Endothelial cell of umbilical vein (primary cell): Measurements from ENCODE around the gene FAM228B. TPM values are rescaled to one million over a fixed set of nuclear protein-coding genes. Genes with fewer than 3 reads are reported as not detected.

Experiments
- BruUV-seq: library from RNA; stranded (reverse); fragments of 400-500 nt; replicated peaks from 2 replicates; lab custom pipeline; 2021; lab: Mats Ljungman, UMichigan
- CTCF ChIA-PET: fragments of 300-600, 350-600 bp; sonication (Branson Sonifier 250); formaldehyde crosslinking; loops from one replicate; lab custom pipeline; 2021; ENCODE audit warnings: antibody characterized with exemption, inconsistent platforms; lab: Charles Lee
- POLR2A ChIA-PET: fragments of 300-600, 350-600 bp; sonication (Branson Sonifier 250); formaldehyde crosslinking; loops from one replicate; lab custom pipeline; 2021; ENCODE audit warnings: antibody characterized with exemption, inconsistent platforms; lab: Charles Lee
- DNase-seq: peaks from one replicate; pipeline ENCODE4 v3.0.0-alpha.2; 2011; ENCODE audit warnings: low read depth, low spot score
- FAIRE-seq: peaks from 2 replicates; lab custom pipeline; 2011; peaks lifted over from hg19 to GRCh38; lab: Jason Lieb, UNC
- H2AFZ ChIP-seq: 2 replicates; pipeline ENCODE4 v1.6.0; 2012; ENCODE audit warnings: low read depth, low read length, control low read depth, inconsistent platforms
- H3K27ac ChIP-seq: 2 replicates; pipeline ENCODE4 v1.5.1; 2011; ENCODE audit warnings: low read depth, mild to moderate bottlenecking, control low read depth, low read length, moderate library complexity; ENCODE audit not compliant: insufficient read depth
- H3K27me3 ChIP-seq, 2 experiments: 2 replicates each; pipeline versions ENCODE4 v1.6.0 to v1.6.1; 2011; ENCODE audit warnings: low read length in 2 of 2, mixed read lengths in 1 of 2; ENCODE audit not compliant: control insufficient read depth in 2 of 2, insufficient read depth in 2 of 2
- H3K36me3 ChIP-seq, 2 experiments: 2 replicates in 1 of 2; 3 replicates in 1 of 2; pipeline ENCODE4 v1.5.1; 2011; ENCODE audit warnings: low read length in 2 of 2, mild to moderate bottlenecking in 1 of 2, moderate library complexity in 1 of 2; ENCODE audit not compliant: control insufficient read depth in 2 of 2, insufficient read depth in 2 of 2; ENCODE audit errors: extremely low read depth in 1 of 2
- H3K4me1 ChIP-seq: 3 replicates; pipeline ENCODE4 v1.5.1; 2011; ENCODE audit warnings: mild to moderate bottlenecking, low read length; ENCODE audit not compliant: control insufficient read depth, insufficient read depth; ENCODE audit errors: extremely low read depth
- H3K4me2 ChIP-seq: 2 replicates; pipeline ENCODE4 v1.6.1; 2011; ENCODE audit warnings: low read length, control low read depth, mixed read lengths; ENCODE audit not compliant: insufficient read depth
- H3K4me3 ChIP-seq, 3 experiments: fragments of 200-600 bp in 1 of 3; sonication (generic), shearing (Covaris generic) in 1 of 3; replicated peaks in 1 of 3; 2 replicates each; pipeline ENCODE4 v1.5.1; 2011 to 2016; ENCODE audit warnings: control low read depth in 3 of 3, low read length in 3 of 3, mild to moderate bottlenecking in 2 of 3, inconsistent platforms in 1 of 3, low read depth in 1 of 3, moderate library complexity in 1 of 3; ENCODE audit not compliant: insufficient read depth in 1 of 3
- H3K79me2 ChIP-seq: 2 replicates; pipeline ENCODE4 v1.6.0; 2012; ENCODE audit warnings: low read length, inconsistent platforms; ENCODE audit not compliant: control insufficient read depth, insufficient read depth
- H3K9ac ChIP-seq: replicated peaks from 2 replicates; pipeline ENCODE3; 2011; ENCODE audit warnings: low read length, control low read depth; ENCODE audit not compliant: insufficient read depth; ENCODE audit errors: extremely low read depth
- H3K9me1 ChIP-seq: replicated peaks from 3 replicates; pipeline ENCODE4 v1.6.0; 2011; ENCODE audit warnings: mild to moderate bottlenecking, low read length; ENCODE audit not compliant: control insufficient read depth, insufficient read depth; ENCODE audit errors: extremely low read depth
- H3K9me3 ChIP-seq: replicated peaks from 2 replicates; pipeline ENCODE4 v1.5.1; 2012; ENCODE audit warnings: low read length, inconsistent platforms; ENCODE audit not compliant: control insufficient read depth, insufficient read depth
- H4K20me1 ChIP-seq: replicated peaks from 2 replicates; pipeline ENCODE3; 2011; ENCODE audit warnings: mild to moderate bottlenecking, low read length; ENCODE audit not compliant: control insufficient read depth, insufficient read depth; ENCODE audit errors: extremely low read depth
- CTCF ChIP-seq, 2 donors: IDR thresholded peaks; 1 replicate in 1 of 2; 2 replicates in 1 of 2; pipeline ENCODE4 v1.5.1; 2011; ENCODE audit warnings: low read length in 2 of 2, mild to moderate bottlenecking in 2 of 2, moderate library complexity in 2 of 2, control low read depth in 1 of 2, inconsistent platforms in 1 of 2, low read depth in 1 of 2; ENCODE audit not compliant: insufficient read depth in 1 of 2; ENCODE audit errors: extremely low read depth in 1 of 2
- EZH2 ChIP-seq: IDR thresholded peaks from 2 replicates; pipeline ENCODE4 v1.6.1; 2012; ENCODE audit warnings: borderline replicate concordance, low read depth, mild to moderate bottlenecking, moderate library complexity, low read length, inconsistent platforms; ENCODE audit not compliant: severe bottlenecking
- FOS ChIP-seq: IDR thresholded peaks from 2 replicates; pipeline ENCODE4 v1.6.1; 2011; ENCODE audit warnings: mild to moderate bottlenecking, low read length, moderate library complexity, borderline replicate concordance; ENCODE audit not compliant: insufficient read depth
- GATA2 ChIP-seq: IDR thresholded peaks from 2 replicates; pipeline ENCODE4 v1.7.0; 2011; ENCODE audit warnings: low read depth, mild to moderate bottlenecking, moderate library complexity, mixed read lengths, low read length; ENCODE audit not compliant: insufficient read length, insufficient read depth
- JUN ChIP-seq: IDR thresholded peaks from 2 replicates; pipeline ENCODE4 v1.6.1; 2011; ENCODE audit warnings: borderline replicate concordance, low read depth; ENCODE audit not compliant: insufficient read length, insufficient read depth
- MAX ChIP-seq: IDR thresholded peaks from 2 replicates; pipeline ENCODE4 v1.6.1; 2011; ENCODE audit not compliant: insufficient read depth, insufficient read length
- MYC ChIP-seq: IDR thresholded peaks from one replicate; pipeline ENCODE4 v1.6.1; 2011; ENCODE audit warnings: mild to moderate bottlenecking, low read depth, low read length
- POLR2A ChIP-seq: IDR thresholded peaks from 2 replicates; pipeline ENCODE4 v1.6.1; 2012; ENCODE audit warnings: low read depth, mild to moderate bottlenecking, control low read depth, low read length
- POLR2AphosphoS5 ChIP-seq: IDR thresholded peaks from 2 replicates; pipeline ENCODE4 v1.6.1; 2012; ENCODE audit warnings: low read depth, mild to moderate bottlenecking, control low read depth, low read length, moderate library complexity; ENCODE audit not compliant: insufficient read depth
- dilution Hi-C: fragments of 300-500 bp; cut with MboI; formaldehyde crosslinking; loops from one replicate; pipeline ENCODE4 v1.15.0; 2019; ENCODE audit warnings: low sequenced_read_pairs; ENCODE audit not compliant: extremely low pct_ligation_motif_present
- intact Hi-C: fragments of 100-400 bp; cut with micrococcal nuclease; formaldehyde crosslinking; loops from one replicate; pipeline ENCODE4 v1.10.0; 2022
- polyA plus RNA-seq, 4 experiments: library from polyadenylated mRNA; depleted of rRNA in 3 of 4; stranded (reverse) in 3 of 4; unstranded in 1 of 4; fragments of >200 nt; gene quantifications; 2 replicates each; pipeline versions ENCODE4 v1.2.1 to v1.2.3, GENCODE V29; 2011 to 2012; ENCODE audit warnings: missing spikeins in 1 of 4
- total RNA-seq: library from RNA; stranded (reverse); gene quantifications from 2 replicates; pipeline ENCODE4 v1.2.3, GENCODE V29; 2021

Gene FAM228B
- total and polyA plus RNA-seq, 2 donors (not counting 3 experiments of a cell fraction or from before 2014, with no cell fraction given) = 1.6 to 11.9 TPM

- intact Hi-C loops = no loop called here
- no peaks in the 10 kb centered on the region for H3K9me3 ChIP-seq
- TF ChIP-seq POLR2AphosphoS5 (no peak), POLR2A (no peak), JUN (no peak)
- no peak overlapping the region for H3K9ac ChIP-seq
- FAIRE-seq (no peak), DNase-seq (no peak)
- no peak overlapping the region for H3K4me3 ChIP-seq
- H3K36me3 ChIP-seq = peaks cover 6 to 57% of the 10 kb centered on the region in 2 experiments
- no TSS peak for BruUV-seq
- H3K79me2 ChIP-seq = no peaks in the 10 kb centered on the region
- no peaks in the 10 kb centered on the region for H3K4me1 ChIP-seq
- no peak overlapping the region for H3K4me2 ChIP-seq
- H3K27me3 ChIP-seq = no peaks in the 10 kb centered on the region
- no peak overlapping the region for H2AFZ ChIP-seq
- POLR2A ChIA-PET = no interaction called here
- H3K9me1 ChIP-seq = no peaks in the 10 kb centered on the region
- dilution Hi-C loops = no loop called here
- CTCF ChIA-PET = no interaction called here
- no peaks in the 10 kb centered on the region for H4K20me1 ChIP-seq
- no peak overlapping the region for H3K27ac ChIP-seq
These were observed 85.2 kb downstream of the FAM228B start for GRCh38 chr2:24208490-24208889.

- Histone ChIP-seq H4K20me1 (no peaks in the 10 kb centered on the region), H3K4me1 (no peaks in the 10 kb centered on the region), H3K36me3 (peaks cover 6 to 49% of the 10 kb centered on the region in 2 experiments), H2AFZ (no peak overlapping the region), H3K4me2 (no peak overlapping the region), H3K27me3 (no peaks in the 10 kb centered on the region), H3K9me1 (no peaks in the 10 kb centered on the region), H3K4me3 (no peak overlapping the region), H3K27ac (no peak overlapping the region), H3K9ac (no peak overlapping the region), H3K9me3 (no peaks in the 10 kb centered on the region), H3K79me2 (no peaks in the 10 kb centered on the region)
- intact Hi-C loops = no loop called here
- TF ChIP-seq FOS = no peak
- no peak for TF ChIP-seq POLR2A
- no peak for TF ChIP-seq MAX
- no peak for TF ChIP-seq EZH2
- no peak for TF ChIP-seq CTCF (IDR thresholded peaks at IDR 0.05; ENCODE audit: extremely low read depth in 1 of 2, insufficient read depth in 1 of 2, low read depth in 1 of 2, low read length in 2 of 2)
- TF ChIP-seq POLR2AphosphoS5 = no peak
- no peak for TF ChIP-seq JUN
- TF ChIP-seq MYC = no peak
- TF ChIP-seq GATA2 = no peak
- DNase-seq (no peak), FAIRE-seq (no peak)
- BruUV-seq = no TSS peak
- dilution Hi-C loops = no loop called here
- CTCF ChIA-PET = interaction anchor here (0.9 kb wide), 1 partner anchor 283 kb away, joined by 4 read pairs; the partner anchor contains the start of gene ATAD2B
- POLR2A ChIA-PET = no interaction called here
These were observed 86.3 kb downstream of the FAM228B start for GRCh38 chr2:24209389-24210105.
